Colon (tissue), 2 donors: ENCODE measurements around the gene CFAP20DC.
"Not testable (repeated sequence)": the region's sequence is repeated elsewhere in the genome, so short reads cannot be mapped to it uniquely, and the experiment has no call there.

Experiments
- FAIRE-seq: peaks from 2 replicates; lab custom pipeline; 2012; peaks lifted over from hg19 to GRCh38; lab: Jason Lieb, UNC
- donor health status: control.
- donor health status: control.

Gene CFAP20DC

DNA sequence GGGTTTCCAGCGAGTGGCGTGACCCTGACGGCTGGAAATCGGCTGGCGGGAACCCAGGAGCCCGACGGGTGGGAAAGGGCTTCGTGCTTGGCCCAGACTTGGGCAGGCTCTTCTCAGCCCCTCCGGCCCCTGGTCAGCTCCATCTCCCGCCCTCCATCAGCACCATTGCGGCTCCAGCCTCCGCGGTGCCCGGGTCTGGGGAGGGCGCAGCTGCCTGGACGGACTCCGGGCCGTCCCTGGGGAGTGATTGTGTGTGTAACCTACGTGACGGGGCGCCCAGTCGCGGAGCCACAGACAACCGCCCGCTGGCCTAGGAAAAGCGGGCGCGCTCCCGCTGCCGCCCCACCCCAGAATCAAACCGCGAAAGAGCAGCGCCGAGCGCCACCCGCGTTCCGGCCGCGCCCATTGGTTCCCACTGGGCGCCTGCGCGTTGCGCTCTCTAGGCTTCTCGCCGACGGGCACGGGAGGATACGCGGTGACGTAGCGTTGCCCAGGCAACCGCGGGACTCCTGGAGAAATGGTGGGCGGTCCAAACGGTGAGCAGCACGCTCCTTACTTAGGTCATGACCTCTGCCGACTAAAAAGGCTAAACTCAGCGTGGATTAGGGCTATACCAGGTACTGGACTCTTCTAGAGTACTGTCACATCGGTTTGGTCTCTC lies at the start of gene CFAP20DC:
Gene CFAP20DC (minus strand): TSS at position 355 of the 661 bp plus-strand sequence. CDS start 394 bp downstream, outside the sequence.
- FAIRE-seq: no peak

GRCh38 chr3:59098516-59098915 lies 48.7 kb upstream of the CFAP20DC start:
- not testable (repeated sequence) for FAIRE-seq

- FAIRE-seq: no peak
Observed at GRCh38 chr3:59094446-59094845, 44.6 kb upstream of the CFAP20DC start.

DNA sequence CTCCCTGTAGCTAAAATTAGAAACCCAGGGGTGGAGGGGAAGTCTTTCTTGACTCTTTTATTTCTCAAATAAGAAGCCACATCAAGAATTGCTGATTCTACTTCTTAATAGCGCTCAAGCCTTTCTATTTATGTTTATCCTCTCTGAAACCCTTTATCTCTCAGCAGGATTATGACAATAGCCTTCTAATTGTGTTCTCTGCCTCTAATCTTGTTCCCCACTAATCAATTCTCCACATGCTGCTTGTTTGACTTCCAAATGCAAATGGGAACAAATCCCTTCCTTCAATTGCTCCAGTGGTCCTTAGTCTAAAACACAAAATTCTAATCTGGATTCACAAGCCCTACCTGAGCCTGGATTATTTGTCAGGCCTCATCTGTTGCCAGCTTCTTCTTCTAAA lies 43.7 kb upstream of the CFAP20DC start:
- FAIRE-seq: no peak

DNA sequence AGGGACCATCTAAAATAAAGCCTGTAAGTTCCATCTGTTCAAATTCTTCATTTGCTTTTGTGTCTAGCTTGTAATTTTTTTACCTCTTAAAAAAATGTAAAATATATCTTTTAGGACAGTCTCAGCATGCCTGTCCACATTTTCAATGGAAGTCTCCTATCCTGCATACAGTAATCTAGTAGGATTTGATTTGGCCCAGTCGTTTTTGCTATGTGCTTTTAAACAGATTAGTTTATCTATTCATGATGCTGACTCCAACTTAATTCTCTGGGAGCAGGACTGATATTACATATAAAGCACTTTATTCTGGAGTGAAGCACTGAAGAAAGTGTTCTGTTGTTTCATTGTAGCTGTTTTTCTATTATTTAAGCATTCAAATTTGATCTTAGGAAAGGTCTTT lies 38.9 kb upstream of the CFAP20DC start:
- FAIRE-seq: no peak

DNA sequence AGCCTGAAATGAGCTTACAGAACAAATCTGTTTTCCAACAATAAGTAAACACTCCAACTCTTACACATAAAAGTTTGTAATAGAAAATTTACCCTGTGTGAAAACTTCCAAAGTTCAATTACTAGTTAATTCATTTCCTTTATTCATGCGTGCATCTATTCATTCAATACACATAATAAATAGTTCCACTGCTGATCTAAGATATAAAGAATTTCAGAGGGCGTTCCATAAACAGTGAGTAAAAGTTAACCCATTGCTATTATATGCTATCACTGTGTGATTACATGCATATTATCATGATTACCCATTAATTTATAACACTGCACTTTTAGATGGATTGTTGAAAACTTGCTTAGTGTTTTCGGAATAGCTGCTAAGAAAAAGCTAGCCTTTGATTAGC lies 36.2 kb upstream of the CFAP20DC start:
- FAIRE-seq: no peak

- FAIRE-seq: no peak
Observed at GRCh38 chr3:59084583-59084982, 34.8 kb upstream of the CFAP20DC start.

DNA sequence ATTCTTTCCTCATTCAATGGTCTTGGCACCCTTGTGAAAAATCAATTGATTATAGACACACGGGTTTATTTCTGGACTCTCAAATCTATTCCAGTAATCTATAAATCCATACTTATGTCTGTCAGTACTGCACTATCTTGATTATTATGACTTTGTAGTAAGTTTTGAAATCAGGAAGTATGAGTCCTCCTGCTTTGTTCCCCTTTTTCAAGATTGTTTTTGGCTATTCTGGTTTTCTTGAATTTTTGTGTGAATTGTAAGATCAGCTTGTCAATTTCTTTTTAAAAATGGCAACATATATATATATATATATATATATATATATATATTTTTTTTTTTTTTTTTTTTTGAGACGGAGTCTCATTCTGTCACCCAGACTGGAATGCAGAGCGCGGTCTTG lies 32.3 kb upstream of the CFAP20DC start:
- FAIRE-seq: no peak

- no peak for FAIRE-seq
Observed at GRCh38 chr3:59081071-59081470, 31.2 kb upstream of the CFAP20DC start.

DNA sequence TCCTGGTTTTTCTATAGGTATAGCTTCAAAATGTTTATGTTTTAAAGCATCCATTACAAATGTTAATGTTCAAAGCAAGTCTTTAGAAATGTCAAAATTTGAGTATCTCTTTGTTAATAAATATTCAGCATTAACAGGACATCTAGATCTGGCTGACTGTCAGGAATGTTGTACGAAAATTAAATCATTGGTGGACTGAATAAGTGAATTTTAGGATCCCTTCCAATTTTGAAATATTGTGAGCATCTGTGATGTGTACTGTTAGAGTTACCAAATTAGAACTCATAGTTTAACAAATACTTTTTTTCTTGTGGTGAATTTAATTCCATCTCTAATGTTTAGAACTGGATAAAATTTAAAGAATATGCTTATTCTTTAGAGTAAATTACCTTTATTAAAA lies 30.1 kb upstream of the CFAP20DC start:
- FAIRE-seq: no peak

DNA sequence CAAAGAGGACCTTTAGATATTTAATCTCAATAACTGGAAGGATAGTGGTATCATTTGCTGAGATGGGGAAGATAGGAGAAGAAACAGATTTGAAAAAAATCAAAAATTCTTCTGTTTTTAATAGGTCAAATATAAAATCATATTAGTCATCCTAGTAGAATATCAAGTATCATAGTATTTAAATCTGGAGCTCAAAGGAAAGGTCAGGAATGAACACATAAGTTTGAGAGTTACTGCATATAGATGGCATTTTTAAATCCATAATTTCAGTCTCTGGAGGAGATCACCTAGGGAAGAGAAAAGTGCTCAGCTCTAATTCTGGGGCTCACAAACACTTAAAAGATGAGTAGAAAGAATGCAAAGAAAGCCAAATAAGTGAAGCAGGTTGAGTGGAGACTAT lies 24.9 kb upstream of the CFAP20DC start:
- FAIRE-seq: no peak

- no peak for FAIRE-seq
Observed at GRCh38 chr3:59072681-59073080, 22.9 kb upstream of the CFAP20DC start.

DNA sequence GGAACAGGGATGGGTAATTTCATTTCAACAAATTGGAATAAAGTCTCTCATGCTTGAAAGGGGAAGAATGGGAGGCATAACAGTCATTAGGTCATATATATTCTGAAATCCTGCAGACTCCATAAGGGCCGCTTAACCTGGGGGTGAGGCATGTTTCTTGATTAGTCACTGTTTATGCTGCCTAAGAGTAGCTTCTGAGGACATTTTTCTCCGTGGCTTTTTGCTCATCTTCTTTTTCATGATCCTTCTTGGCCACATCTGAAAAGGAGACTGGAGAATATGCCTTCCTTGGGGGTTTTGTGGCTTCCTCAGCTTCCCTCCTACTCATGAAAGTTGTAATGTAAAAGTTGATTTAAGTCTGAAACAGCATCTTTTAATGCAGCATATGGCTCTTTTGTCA lies 20.0 kb upstream of the CFAP20DC start:
- FAIRE-seq: no peak

DNA sequence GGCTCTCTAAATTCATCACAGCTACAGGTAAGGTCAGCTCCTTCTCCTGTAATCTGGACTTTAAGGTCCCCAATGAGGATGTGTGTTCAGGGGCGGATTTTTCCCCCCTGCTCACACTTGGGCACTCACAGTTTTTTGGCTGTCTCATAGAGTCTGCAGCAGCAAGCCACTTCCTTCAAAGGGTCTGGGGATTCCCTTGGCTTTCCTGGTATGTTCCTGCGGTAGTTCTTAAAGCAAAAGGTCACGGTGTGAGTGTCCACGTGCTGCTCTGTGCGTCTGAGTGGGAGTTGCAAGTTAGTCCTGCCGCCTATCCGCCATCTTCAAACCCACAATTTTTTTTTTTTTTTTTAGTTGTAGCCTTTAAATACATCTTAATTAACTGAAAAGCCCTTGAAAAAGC lies 15.4 kb upstream of the CFAP20DC start:
- no peak for FAIRE-seq

GRCh38 chr3:59064728-59065127 lies 14.9 kb upstream of the CFAP20DC start:
- no peak for FAIRE-seq

- no peak for FAIRE-seq
Observed at GRCh38 chr3:59064276-59064675, 14.5 kb upstream of the CFAP20DC start.

- FAIRE-seq: no peak
Observed at GRCh38 chr3:59056706-59057105, 6.9 kb upstream of the CFAP20DC start.

DNA sequence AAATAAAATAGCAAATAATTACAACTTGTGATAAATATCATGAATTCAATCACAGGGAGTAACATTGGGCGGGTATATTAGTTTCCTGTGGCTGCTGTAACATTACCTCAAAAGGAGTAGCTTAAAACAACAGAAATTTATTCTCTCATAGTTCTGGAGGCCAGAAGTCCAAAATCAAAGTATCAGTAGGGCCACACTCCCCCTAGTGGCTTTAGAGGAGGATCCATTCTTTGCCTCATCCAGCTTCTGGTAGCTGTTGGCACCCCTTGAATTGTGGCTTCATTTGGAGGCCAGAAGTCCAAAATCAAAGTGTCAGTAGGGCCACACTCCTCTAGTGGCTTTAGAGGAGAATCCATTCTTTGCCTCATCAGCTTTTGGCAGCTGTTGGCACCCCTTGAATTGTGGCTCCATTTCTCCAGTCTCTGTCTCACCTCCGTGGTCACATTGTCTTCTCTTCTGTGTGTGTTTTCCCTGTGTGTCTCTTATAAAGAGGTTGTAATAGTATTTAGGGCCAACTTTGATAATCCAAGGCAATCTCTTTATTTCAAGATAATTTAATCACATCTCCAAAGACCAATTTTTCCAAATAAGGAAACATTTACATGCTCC lies 3.1 kb upstream of the CFAP20DC start:
- no peak for FAIRE-seq

DNA sequence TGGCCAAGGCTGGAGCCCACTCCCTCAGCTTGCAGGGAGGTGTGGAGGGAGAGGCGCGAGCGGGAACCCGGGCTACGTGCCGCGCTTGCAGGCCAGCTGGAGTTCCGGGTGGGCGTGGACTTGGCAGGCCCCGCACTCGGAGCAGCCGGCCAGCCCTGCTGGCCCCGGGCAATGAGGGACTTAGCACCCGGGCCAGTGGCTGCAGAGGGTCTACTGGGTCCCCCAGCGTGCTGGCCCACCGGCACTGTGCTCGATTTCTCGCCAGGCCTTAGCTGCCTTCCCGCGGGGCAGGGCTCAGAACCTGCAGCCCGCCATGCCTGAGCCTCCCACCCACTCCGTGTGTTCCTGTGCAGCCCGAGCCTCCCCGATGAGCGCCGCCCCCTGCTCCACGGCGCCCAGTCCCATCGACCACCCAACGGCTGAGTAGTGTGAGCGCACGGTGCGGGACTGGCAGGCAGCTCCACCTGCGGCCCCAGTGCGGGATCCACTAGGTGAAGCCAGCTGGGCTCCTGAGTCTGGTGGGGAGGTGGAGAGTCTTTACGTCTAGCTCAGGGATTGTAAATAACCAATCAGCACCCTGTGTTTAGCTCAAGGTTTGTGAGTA lies 1.1 kb upstream of the CFAP20DC start:
- not testable (repeated sequence) for FAIRE-seq

DNA sequence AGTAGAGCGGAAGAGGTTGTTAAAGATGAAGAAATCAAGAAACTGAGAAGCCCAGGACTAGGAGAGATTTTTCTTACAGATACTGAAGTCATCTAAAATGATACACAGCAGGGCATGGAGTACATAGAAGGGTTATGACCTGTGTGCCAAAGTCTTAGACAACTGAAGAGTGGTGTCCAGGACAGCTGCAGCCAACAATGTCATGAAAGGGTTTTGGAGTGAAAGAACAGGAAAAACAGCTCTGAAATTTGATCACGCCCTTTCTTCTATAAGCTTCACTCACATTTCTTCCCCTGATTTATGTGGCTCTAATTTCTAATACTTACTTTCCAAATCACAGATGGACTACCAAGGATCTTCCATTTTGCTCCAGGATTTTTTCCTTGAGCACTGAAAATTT lies 3.0 kb downstream of the CFAP20DC start:
- FAIRE-seq: no peak

DNA sequence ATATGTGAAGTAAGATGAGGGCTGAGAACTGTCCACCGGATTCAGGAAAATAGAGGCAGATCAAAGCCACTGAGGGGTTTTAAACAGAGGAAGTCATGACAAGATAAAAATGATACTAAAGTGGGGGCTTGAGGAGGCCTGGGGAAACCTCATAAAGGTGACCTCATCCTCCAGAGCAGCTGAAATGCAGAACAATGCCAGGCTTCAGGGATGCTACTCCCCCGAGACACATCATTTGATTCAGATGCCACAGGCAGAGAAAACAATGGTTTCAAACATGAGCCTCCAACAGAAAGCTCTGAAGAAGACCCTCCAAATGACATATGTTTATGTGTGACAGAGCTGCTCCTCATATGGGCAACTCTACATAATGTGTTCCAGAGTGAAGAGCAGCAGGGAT lies 6.4 kb downstream of the CFAP20DC start:
- FAIRE-seq: no peak

DNA sequence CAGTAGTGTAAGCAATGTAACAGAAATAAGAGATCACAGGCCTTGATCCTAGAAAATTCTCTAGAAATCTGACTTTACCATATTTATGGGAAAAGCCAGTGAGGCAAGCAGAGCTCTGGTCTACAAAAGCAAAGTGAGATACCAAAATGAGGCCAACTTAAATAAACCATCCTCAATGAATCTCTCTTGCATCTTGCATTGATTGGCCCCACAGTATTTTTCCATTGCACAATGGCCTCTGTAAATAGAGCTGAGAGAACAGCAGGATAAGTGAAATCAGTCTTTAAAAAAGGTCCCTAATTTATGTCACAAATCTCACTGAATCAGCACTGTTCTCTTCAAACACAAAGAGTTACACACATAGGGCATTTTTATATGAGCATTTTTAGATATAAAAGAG lies 8.9 kb downstream of the CFAP20DC start:
- no peak for FAIRE-seq

DNA sequence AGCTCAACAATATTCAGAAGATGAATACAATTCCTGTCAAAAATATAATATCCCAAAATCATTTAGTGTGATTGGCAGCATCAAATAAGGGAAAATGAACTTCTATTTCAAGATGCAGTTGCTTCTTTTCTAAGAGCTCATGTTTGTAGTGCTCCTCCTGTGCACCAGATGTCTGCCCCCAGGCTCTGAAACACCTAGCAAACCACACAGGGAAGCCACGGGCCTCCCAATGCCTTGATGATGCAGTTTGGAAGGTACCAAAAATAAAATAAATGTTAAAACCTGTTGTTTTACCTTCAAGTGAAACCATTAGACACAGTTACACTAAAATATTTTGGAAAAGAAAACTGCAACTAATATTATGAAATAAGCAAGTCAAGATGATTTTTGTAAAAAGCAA lies 22.2 kb downstream of the CFAP20DC start:
- no peak for FAIRE-seq

DNA sequence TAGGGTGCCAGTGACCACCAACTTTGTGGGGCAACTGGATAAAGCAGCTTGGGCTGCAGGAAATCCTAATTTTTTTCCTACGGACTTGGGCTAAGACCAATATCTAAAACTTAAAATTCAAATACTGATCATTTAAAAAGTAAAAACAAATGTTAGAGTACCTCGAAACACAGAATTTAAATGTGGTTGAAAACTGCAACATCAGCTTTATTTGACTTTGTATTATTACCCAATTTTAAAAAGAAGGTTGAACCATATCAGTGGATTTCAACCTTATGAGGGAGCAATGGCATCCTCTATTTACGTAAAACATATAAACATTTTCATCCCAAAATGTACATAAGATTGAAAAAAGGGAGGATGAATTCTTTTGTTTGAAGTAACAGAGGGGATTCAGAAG lies 26.2 kb downstream of the CFAP20DC start:
- FAIRE-seq: no peak
